HepG2 (cell line): ENCODE results near the gene CASZ1. TPM values are rescaled to one million over a fixed set of nuclear protein-coding genes. Genes with fewer than 3 reads are reported as not detected.

Experiments used
- ATAC-seq: fragments of 200-7000 bp; cut with Tn5 transposase; 3 replicates; pipeline ENCODE4 v1.9.1; 2020; ENCODE audit warnings: mild to moderate bottlenecking, moderate library complexity
- BruUV-seq: library from RNA; stranded (reverse); fragments of 400-500 nt; replicated peaks from 2 replicates; lab custom pipeline; 2021; lab: Mats Ljungman, UMichigan
- CTCF ChIA-PET: fragments of 300-600 bp; formaldehyde crosslinking; extraction: SDS; loops from one replicate; lab custom pipeline; 2021; ENCODE audit warnings: low total read pairs, inconsistent platforms, low intra/inter-chr PET ratio; lab: Yijun Ruan, JAX
- POLR2A ChIA-PET: fragments of 350-600 bp; sonication (Branson Sonifier 250); formaldehyde crosslinking; loops from one replicate; lab custom pipeline; 2020; ENCODE audit warnings: antibody characterized with exemption, inconsistent platforms; lab: Yijun Ruan, JAX
- DNase-seq: peaks from one replicate; pipeline ENCODE4 v3.0.0-alpha.2; 2015; ENCODE audit warnings: low spot score
- FAIRE-seq: peaks from 3 replicates; lab custom pipeline; 2011; peaks lifted over from hg19 to GRCh38; lab: Jason Lieb, UNC
- H2AFZ ChIP-seq: one replicate; pipeline ENCODE4 v1.6.1; 2011; ENCODE audit warnings: low read length, inconsistent platforms
- H3K27ac ChIP-seq: fragments of 300-600 bp; 3 replicates; pipeline ENCODE4 v1.8.0; 2011; ENCODE audit warnings: mixed run types, mild to moderate bottlenecking, mixed read lengths, low read length, inconsistent platforms; ENCODE audit not compliant: insufficient read depth; ENCODE audit errors: extremely low read length
- H3K27me3 ChIP-seq, 2 experiments: fragments of 200-600 bp in 1 of 2; 2 replicates in 1 of 2; 3 replicates in 1 of 2; pipeline versions ENCODE4 v1.6.0 to v1.8.0; 2011; ENCODE audit warnings: low read length in 2 of 2, mild to moderate bottlenecking in 2 of 2, moderate library complexity in 2 of 2, inconsistent platforms in 1 of 2; ENCODE audit not compliant: insufficient read depth in 2 of 2, control insufficient read depth in 1 of 2
- H3K36me3 ChIP-seq, 2 experiments: fragments of 200-600 bp in 1 of 2; replicated peaks in 1 of 2; 2 replicates in 1 of 2; 3 replicates in 1 of 2; pipeline versions ENCODE4 v1.5.1 to v1.8.0; 2011; ENCODE audit warnings: low read length in 2 of 2, inconsistent platforms in 1 of 2; ENCODE audit not compliant: insufficient read depth in 2 of 2, control insufficient read depth in 1 of 2
- H3K4me1 ChIP-seq: 2 replicates; pipeline ENCODE4 v1.5.1; 2012; ENCODE audit warnings: low read length, inconsistent platforms; ENCODE audit not compliant: insufficient read depth
- H3K4me2 ChIP-seq: 2 replicates; pipeline ENCODE4 v1.6.0; 2011; ENCODE audit warnings: low read depth, low read length, inconsistent platforms
- H3K4me3 ChIP-seq, 3 experiments: fragments of 200-600 bp in 1 of 3; sonication (generic), shearing (Covaris generic) in 1 of 3; replicated peaks in 1 of 3; 2 replicates each; pipeline ENCODE4 v1.5.1; 2011 to 2016; ENCODE audit warnings: low read length in 3 of 3, inconsistent platforms in 2 of 3, low read depth in 2 of 3, mild to moderate bottlenecking in 2 of 3, control low read depth in 1 of 3, mixed read lengths in 1 of 3; ENCODE audit not compliant: insufficient read depth in 1 of 3
- H3K79me2 ChIP-seq: one replicate; pipeline ENCODE4 v1.6.1; 2011; ENCODE audit warnings: low read length, inconsistent platforms; ENCODE audit not compliant: insufficient read depth
- H3K9ac ChIP-seq: 2 replicates; pipeline ENCODE4 v1.6.0; 2011; ENCODE audit warnings: mild to moderate bottlenecking, low read depth, low read length, inconsistent platforms; ENCODE audit not compliant: insufficient read depth
- H3K9me3 ChIP-seq: 2 replicates; pipeline ENCODE4 v1.5.1; 2012; ENCODE audit warnings: mild to moderate bottlenecking, low read length
- H4K20me1 ChIP-seq: 2 replicates; pipeline ENCODE4 v1.6.0; 2011; ENCODE audit warnings: inconsistent platforms, mild to moderate bottlenecking, low read length, moderate library complexity; ENCODE audit not compliant: insufficient read depth
- MAFF ChIP-seq: IDR thresholded peaks from 2 replicates; pipeline ENCODE4 v1.6.1; 2011; ENCODE audit warnings: low read depth, low read length, improper control_type of control experiment
- MAFK ChIP-seq, 2 experiments: IDR thresholded peaks in 1 of 2; conservative IDR thresholded peaks in 1 of 2; 2 replicates each; pipeline ENCODE4 v1.6.1; 2011; ENCODE audit warnings: improper control_type of control experiment in 2 of 2, low read length in 2 of 2
- ZBTB49 ChIP-seq: sonication (generic); formaldehyde crosslinking; IDR thresholded peaks from 2 replicates; pipeline ENCODE4 v1.4.0; 2020; ENCODE audit warnings: missing genetic modification reagents, borderline replicate concordance
- ZNF235 ChIP-seq: sonication (generic); formaldehyde crosslinking; IDR thresholded peaks from 2 replicates; pipeline ENCODE4 v1.8.1; 2023; ENCODE audit warnings: mild to moderate bottlenecking, missing genetic modification reagents, borderline replicate concordance
- ZNF274 ChIP-seq: sonication (generic); formaldehyde crosslinking; IDR thresholded peaks from 2 replicates; pipeline ENCODE4 v1.5.1; 2020; ENCODE audit warnings: mild to moderate bottlenecking, missing genetic modification reagents
- ZSCAN30 ChIP-seq: sonication (generic); formaldehyde crosslinking; IDR thresholded peaks from 2 replicates; pipeline ENCODE4 v1.5.0; 2020; ENCODE audit warnings: mild to moderate bottlenecking, missing genetic modification reagents
- WGBS: methylation state at CpG from one replicate; pipeline ENCODE4 v1.1.6; 2017; ENCODE audit warnings: low lambda C conversion rate; 5-methylcytosine and 5-hydroxymethylcytosine counted together
- in situ Hi-C: cut with HindIII; loops from 2 replicates; pipeline ENCODE4 v1.10.0; 2017; ENCODE audit warnings: low pct_unique_long_range_greater_than_20kb; ENCODE audit not compliant: extremely low pct_ligation_motif_present
- intact Hi-C: fragments of 100-400 bp; cut with micrococcal nuclease; formaldehyde crosslinking; loops from one replicate; pipeline ENCODE4 v1.10.0; 2022; ENCODE audit not compliant: unreplicated experiment
- polyA plus RNA-seq, 8 experiments: library from polyadenylated mRNA; depleted of rRNA in 3 of 8; stranded (reverse) in 7 of 8; unstranded in 1 of 8; fragments of >200 nt; fragmentation: Illumina TruSeq in 4 of 8; extraction: Trizol in 4 of 8; gene quantifications; 2 replicates each; pipeline versions ENCODE4 v1.2.1 to v1.2.3, GENCODE V29; 2011 to 2016; ENCODE audit warnings: low read depth in 4 of 8, missing spikeins in 1 of 8, mixed read lengths in 1 of 8; ENCODE audit not compliant: insufficient read depth in 1 of 8
- total RNA-seq, 5 experiments: library from RNA; depleted of rRNA; stranded (reverse); fragments of >200 nt; fragmentation: Illumina TruSeq; extraction: Trizol; gene quantifications; 2 replicates each; pipeline ENCODE4 v1.2.3, GENCODE V29; 2016; ENCODE audit warnings: low read depth in 1 of 5

Gene CASZ1
- total and polyA plus RNA-seq, 2 of the 13 experiments (the other 11 are each of a cell fraction or from before 2014, with no cell fraction given), result 1.9 to 3.7 TPM

GRCh38 chr1:10744029-10744428 is 52.4 kb downstream of the CASZ1 start:
- DNase-seq (no peak), ATAC-seq (no peak), FAIRE-seq (no peak)
- Histone ChIP-seq H2AFZ (no peak overlapping the region), H3K27me3 (peaks cover 1 to 26% of the 10 kb centered on the region in 2 experiments; a peak in 4 of 5 replicates), H3K9me3 (no peaks in the 10 kb centered on the region), H3K27ac (no peak overlapping the region), H3K9ac (no peak overlapping the region), H3K79me2 (no peaks in the 10 kb centered on the region), H3K4me2 (no peak overlapping the region), H3K4me3 (no peak overlapping the region), H4K20me1 (no peaks in the 10 kb centered on the region), H3K36me3 (no peaks in the 10 kb centered on the region), H3K4me1 (peaks cover 10% of the 10 kb centered on the region)
- 7% methylated on average over 4 of the region's 11 CpGs for WGBS
- in situ Hi-C loops, result no loop called here
- no TSS peak for BruUV-seq
- ChIA-PET POLR2A (no interaction called here), CTCF (no interaction called here)
- TF ChIP-seq ZBTB49 (CRISPR knock-in tag) (no peak), ZSCAN30 (CRISPR knock-in tag) (no peak), ZNF274 (CRISPR knock-in tag) (no peak)
- intact Hi-C loops, result no loop called here

- POLR2A ChIA-PET, result no interaction called here
- WGBS, result 51% methylated on average over 13 of the region's 13 CpGs
- FAIRE-seq, result no peak
These were observed 54.8 kb downstream of the CASZ1 start for GRCh38 chr1:10741696-10742095.

More at GRCh38 chr1:10741696-10742095, 54.8 kb downstream of the CASZ1 start:
- CTCF ChIA-PET, result no interaction called here
- Histone ChIP-seq H3K27ac (no peak overlapping the region), H3K9me3 (no peaks in the 10 kb centered on the region), H3K4me2 (no peak overlapping the region), H3K4me1 (peaks cover 17% of the 10 kb centered on the region), H3K9ac (no peak overlapping the region), H3K27me3 (peaks cover 1 to 32% of the 10 kb centered on the region in 2 experiments; a peak in 4 of 5 replicates), H3K79me2 (no peaks in the 10 kb centered on the region), H3K36me3 (no peaks in the 10 kb centered on the region), H3K4me3 (no peak overlapping the region), H4K20me1 (no peaks in the 10 kb centered on the region), H2AFZ (no peak overlapping the region)
- TF ChIP-seq MAFF (peak; percentile 83), MAFK (conservative IDR thresholded peaks at IDR 0.05 in 1 of 2, IDR thresholded peaks at IDR 0.05 in 1 of 2; ENCODE audit: low read length in 2 of 2) (peak; percentile 77 to 86), ZNF235 (CRISPR knock-in tag) (no peak)
- DNase-seq, result no peak
- BruUV-seq, result no TSS peak
- intact Hi-C loops, result no loop called here
- in situ Hi-C loops, result no loop called here
- ATAC-seq, result no peak
